Activated CD8-positive, alpha-beta memory T cell treated with anti-CD3 and anti-CD28 coated beads, Interleukin-2, amount 50 U/mL, for 48 hours (primary cell): Measurements from ENCODE around the gene KCNT2.
"Not testable (repeated sequence)": the region's sequence is repeated elsewhere in the genome, so short reads cannot be mapped to it uniquely, and the experiment has no call there.

Source experiments
- DNase-seq: peaks from one replicate; pipeline ENCODE4 v3.0.0-alpha.2; 2020

The KCNT2 gene

GRCh38 chr1:196608390-196609369 lies at the start of gene KCNT2:
Gene KCNT2 (minus strand): TSS chr1:196608440. CDS start chr1:196608309, 131 bp downstream.
- DNase-seq = no peak

GRCh38 chr1:196655494-196655893 lies 47.3 kb upstream of the KCNT2 start:
- DNase-seq = no peak

DNA sequence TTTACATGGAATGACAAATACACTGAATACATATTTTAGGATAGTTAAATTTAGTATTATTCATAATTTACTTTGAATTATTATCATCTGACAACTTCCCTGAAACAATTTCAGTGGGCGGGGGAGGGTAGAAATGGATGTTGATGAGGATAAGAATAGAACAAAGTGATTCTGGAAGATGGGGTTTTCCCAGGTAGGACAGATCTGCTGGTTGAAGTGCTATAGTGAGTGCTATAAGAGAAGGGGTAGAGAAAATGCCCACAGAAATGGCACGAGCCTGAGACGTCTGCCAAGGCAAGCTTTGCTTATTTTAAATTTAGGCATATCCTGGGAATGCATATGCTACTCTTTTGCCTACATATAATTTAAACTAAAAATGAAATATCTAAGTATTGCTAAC lies 46.8 kb upstream of the KCNT2 start:
- DNase-seq = no peak

DNA sequence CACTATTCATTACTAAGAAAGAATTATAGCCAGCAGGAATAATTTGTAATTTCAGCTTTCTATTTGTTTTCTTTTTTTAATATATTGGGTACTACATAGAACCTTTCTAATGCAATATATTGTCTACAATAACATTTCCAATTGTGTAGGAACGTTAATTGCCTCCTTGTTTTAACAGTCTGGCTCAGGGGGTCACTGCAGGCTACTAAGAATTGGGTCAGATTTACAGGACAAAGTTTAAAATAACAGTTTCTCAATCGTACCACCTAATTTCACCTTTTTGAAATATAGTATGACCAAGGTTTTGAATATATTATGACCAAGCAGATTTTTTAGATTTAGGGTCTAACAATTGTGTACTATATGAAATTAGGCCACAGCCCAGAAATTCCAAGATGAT lies 46.0 kb upstream of the KCNT2 start:
- DNase-seq = no peak

GRCh38 chr1:196651637-196652215 lies 43.5 kb upstream of the KCNT2 start, which contains the start of gene CFH:
Gene CFH (plus strand): TSS chr1:196652043. CDS start chr1:196652118, 75 bp downstream.
- no peak for DNase-seq

GRCh38 chr1:196651079-196651478 lies 42.8 kb upstream of the KCNT2 start:
- no peak for DNase-seq

GRCh38 chr1:196650403-196650802 lies 42.2 kb upstream of the KCNT2 start:
- no peak for DNase-seq

DNA sequence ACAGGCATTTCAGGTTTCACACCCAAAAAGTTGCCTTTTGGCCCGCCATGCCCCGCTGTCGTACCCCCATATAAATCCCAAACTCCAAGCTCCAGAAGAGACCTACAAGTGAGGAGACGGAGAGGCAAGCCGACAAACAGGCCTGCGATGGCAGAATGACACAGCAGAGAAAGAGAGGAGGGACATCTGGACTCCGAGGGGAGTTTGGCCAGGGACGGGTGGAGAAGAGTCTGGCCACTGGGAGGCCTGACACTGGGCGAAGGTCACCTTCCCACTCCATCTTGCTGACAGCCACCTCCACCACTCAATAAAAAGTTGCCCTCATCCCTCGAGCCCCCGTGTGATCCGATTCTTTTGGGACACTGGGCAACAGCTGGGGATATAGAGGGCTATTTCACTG lies 41.8 kb upstream of the KCNT2 start:
- DNase-seq = no peak

- no peak for DNase-seq
Observed at GRCh38 chr1:196640976-196641375, 32.7 kb upstream of the KCNT2 start.

GRCh38 chr1:196639291-196639690 lies 31.1 kb upstream of the KCNT2 start:
- not testable (repeated sequence) for DNase-seq

DNA sequence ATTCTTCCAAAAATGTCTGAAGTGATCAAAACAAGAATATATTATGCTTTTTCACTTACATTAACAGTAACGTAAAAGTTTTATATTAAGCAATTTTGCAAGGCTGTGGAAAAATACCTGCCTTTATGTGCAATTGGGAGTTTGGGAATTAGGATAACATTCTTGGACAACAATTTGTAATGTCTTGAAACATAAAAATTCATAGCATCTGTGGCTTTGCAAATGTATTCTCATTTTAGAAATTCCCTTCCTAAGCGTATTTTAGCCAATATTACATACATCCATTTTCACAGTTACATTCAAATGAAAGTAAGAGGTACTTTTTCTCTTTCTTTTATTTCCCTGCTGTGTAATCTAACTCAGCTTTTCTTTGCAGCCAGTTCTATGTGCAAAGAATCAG lies 30.2 kb upstream of the KCNT2 start:
- DNase-seq = no peak

DNA sequence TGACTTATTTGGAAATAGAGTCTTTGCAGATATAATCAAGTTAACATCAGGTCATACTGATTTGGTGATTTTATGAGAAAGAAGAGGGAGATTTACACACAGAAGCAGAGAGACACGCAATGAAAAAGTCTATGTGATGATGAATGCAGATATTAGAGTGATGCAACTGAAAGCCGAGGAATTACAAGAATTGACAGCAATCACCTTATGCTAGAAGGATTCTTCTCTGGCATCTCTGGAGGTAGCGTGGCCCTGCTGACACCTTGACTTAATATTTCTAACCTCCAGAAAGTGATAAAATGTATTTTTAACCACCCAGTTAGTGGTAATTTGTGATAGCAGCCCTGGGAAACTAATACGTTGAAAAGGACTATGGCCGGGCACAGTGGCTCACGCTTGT lies 29.4 kb upstream of the KCNT2 start:
- DNase-seq = no peak

GRCh38 chr1:196628838-196629237 lies 20.6 kb upstream of the KCNT2 start:
- DNase-seq = no peak

- no peak for DNase-seq
Observed at GRCh38 chr1:196623079-196623478, 14.8 kb upstream of the KCNT2 start.

- DNase-seq = no peak
Observed at GRCh38 chr1:196619721-196620120, 11.5 kb upstream of the KCNT2 start.

- DNase-seq = no peak
Observed at GRCh38 chr1:196611873-196612272, 3.6 kb upstream of the KCNT2 start.

DNA sequence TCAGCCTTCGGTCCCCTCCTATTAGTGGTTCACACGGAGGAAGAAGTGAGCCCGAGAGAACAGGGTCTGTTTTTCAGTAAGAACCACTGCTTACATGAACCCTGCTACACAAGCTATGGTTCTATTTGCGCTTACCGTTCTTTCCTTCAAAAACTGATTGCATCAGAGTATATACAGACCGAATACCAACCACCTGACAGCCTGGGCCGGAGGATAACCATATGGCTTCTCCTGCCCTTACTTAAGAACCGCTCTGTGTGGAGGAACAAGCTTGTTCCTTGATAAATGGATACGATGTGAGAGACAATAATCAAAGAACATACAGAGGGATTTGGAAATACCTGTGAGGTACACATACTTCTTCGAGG lies 1.1 kb upstream of the KCNT2 start:
- DNase-seq = no peak

DNA sequence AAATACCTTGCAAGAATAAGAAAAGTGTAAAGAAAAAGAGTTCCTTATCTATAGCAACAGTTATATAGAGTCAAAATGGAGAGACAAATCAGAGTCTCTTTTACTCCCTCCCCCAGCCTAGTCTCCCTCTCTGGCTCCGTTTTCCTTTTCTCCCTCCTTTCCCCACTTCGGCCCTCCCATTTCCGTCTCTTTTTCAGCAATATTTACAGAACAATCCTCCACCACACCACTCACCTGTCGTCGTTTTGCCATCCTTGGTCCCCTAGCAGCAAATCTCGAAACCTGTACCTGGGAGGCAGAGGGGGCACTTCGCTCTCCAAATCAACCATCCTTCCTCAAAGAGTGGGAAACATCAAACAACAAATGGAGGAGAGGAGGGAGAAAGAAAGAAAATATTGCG lies 259 bp downstream of the KCNT2 start:
- no peak for DNase-seq

DNA sequence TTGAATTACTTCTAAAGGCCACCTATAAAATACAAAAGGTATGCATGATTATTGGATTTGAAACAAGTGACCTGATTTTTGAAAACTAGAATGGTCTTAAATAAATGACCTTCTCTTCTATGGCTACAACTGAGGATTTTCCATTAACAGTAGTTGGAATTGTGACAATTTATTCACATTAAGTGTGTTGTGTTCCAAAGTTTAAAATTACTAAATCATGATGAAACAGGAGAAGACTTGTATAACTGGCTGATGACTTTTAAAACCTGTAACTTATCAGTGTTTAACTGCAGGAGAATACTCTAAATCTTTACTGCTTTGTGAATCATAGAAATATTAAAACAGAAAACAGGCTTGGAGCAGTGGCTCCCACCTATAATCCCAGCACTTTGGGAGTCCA lies 4.6 kb downstream of the KCNT2 start:
- DNase-seq = no peak

DNA sequence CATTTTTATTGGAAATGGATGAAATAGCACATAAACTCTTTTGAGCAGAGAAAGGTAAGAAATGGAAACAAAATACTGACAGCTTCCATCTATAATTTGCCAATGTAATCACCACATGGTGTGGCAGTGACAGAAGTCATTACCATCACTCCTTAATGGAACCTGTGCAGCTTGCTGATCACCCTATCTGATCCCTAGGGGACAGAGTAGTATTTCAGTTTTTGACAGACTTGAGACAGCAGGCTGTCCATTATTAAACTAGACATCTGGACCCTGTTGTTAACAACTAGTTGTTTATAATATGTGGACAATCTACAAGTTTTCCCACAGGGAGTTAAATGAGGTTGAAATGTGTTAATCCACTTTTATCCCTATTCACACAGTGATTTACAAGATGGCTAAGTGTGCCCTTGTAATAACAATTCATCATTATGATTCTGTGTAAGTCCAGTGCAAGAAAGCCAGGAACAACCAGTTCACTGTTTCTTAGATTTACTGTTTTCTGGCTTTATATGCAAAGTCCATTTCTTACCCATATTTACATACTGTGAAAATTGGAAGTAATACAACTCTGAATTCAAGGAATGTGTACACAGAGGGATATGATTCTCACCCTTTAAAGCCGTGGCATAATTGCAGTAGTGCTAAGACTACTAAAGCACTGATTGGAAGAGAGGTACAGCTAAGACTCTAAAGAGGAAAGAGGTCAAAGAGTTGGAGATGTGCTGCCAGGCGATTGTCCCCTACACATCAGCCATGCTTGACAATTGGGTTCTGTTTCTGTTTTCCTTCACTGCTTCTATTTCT lies 9.1 kb downstream of the KCNT2 start:
- no peak for DNase-seq

DNA sequence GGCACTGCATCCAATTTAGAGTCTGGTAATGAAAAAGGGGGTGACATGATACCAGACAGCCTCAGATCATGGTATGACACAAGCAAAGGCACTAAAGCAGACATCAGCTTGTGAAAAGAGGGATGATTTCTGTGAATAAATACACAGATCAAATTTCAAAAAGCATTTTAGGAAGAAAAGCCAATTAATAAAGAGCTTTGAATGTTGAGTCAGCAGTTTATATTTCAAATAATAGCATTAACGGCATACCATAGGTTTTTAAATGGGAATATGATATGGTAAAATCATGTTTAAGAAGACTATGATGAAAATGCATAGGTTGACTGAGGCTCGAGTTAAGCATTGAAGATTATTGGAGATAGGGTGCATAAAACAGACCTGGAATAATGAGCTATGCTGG lies 13.5 kb downstream of the KCNT2 start:
- DNase-seq = no peak

DNA sequence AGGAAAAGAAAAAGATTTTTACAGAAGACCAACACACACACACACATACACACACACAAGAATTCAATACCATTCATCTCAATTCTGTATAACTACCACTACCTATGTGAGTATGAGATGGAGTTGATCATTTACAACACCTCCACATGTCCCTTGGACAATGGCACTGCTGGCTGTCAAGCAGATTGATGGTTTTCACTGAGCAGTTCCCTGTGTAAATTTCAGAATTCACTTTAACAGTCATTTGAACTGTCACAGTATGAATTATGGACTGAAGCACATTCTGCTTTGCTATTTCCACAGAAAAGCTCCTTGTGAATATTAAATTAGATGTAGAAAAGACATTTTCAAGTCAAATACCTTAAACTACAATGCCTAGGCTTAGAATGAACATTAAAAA lies 14.3 kb downstream of the KCNT2 start:
- DNase-seq = no peak

DNA sequence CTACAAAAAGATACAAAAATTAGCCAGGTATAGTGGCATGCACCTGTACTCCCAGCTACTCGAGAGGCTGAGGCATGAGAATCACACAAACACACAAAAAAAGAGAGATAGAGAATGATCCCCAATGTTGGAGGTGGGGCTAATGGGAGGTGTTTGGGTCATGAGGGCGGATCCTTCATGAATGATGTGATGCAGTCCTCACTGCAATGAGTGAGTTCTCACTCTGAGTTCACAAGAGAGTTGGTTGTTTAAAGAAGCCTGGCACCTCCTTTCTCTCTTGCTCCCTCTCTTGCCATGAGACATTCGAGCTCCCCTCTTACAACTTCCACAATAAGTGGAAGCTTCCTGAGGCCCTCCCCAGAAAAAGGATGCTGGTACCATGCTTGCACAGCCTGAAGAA lies 17.3 kb downstream of the KCNT2 start:
- DNase-seq = no peak
